Measurements from ENCODE around the gene TBC1D7.

The TBC1D7 gene

GRCh38 chr6:13290335-13290734, 38.0 kb downstream of the TBC1D7 start:
- no peak for DNase-seq

GRCh38 chr6:13289789-13290318, 38.5 kb downstream of the TBC1D7 start:
- DNase-seq = no peak

- DNase-seq = no peak
Observed at GRCh38 chr6:13288969-13289391, 39.4 kb downstream of the TBC1D7 start.

- no peak for DNase-seq
Observed at GRCh38 chr6:13288481-13288880, 39.9 kb downstream of the TBC1D7 start.

GRCh38 chr6:13287104-13287503, 41.2 kb downstream of the TBC1D7 start:
- no peak for DNase-seq

- no peak for DNase-seq
Observed at GRCh38 chr6:13286181-13286580, 42.2 kb downstream of the TBC1D7 start.

- no peak for DNase-seq
Observed at GRCh38 chr6:13285705-13286104, 42.6 kb downstream of the TBC1D7 start.

GRCh38 chr6:13284646-13285045, 43.7 kb downstream of the TBC1D7 start:
- DNase-seq = no peak

- no peak for DNase-seq
Observed at GRCh38 chr6:13283331-13283730, 45.0 kb downstream of the TBC1D7 start.

- DNase-seq = no peak
Observed at GRCh38 chr6:13282393-13283069, 45.8 kb downstream of the TBC1D7 start.

GRCh38 chr6:13281686-13282085, 46.7 kb downstream of the TBC1D7 start:
- no peak for DNase-seq

- no peak for DNase-seq
Observed at GRCh38 chr6:13280254-13280653, 48.1 kb downstream of the TBC1D7 start.

- DNase-seq = no peak
Observed at GRCh38 chr6:13278991-13279390, 49.3 kb downstream of the TBC1D7 start.

GRCh38 chr6:13278164-13278563, 50.2 kb downstream of the TBC1D7 start:
- DNase-seq = no peak

GRCh38 chr6:13277231-13277630, 51.1 kb downstream of the TBC1D7 start:
- DNase-seq = no peak

GRCh38 chr6:13275435-13275989, 52.8 kb downstream of the TBC1D7 start:
- no peak for DNase-seq

- DNase-seq = no peak
Observed at GRCh38 chr6:13274707-13275434, 53.5 kb downstream of the TBC1D7 start.

- DNase-seq = no peak
Observed at GRCh38 chr6:13273931-13274706, 54.2 kb downstream of the TBC1D7 start.

- no peak for DNase-seq
Observed at GRCh38 chr6:13273202-13273930, 55.0 kb downstream of the TBC1D7 start.

- no peak for DNase-seq
Observed at GRCh38 chr6:13272131-13273046, 55.9 kb downstream of the TBC1D7 start.

GRCh38 chr6:13268913-13269518, 59.3 kb downstream of the TBC1D7 start:
- DNase-seq = no peak
